GM19035 (cell line): ENCODE measurements around the gene YPEL3.
"Not testable (repeated sequence)": the region's sequence is repeated elsewhere in the genome, so short reads cannot be mapped to it uniquely, and the experiment has no call there.

Experiments used
- ATAC-seq: cut with Tn5 transposase; IDR thresholded peaks from one replicate; pipeline ENCODE4 v1.9.1; 2021; ENCODE audit not compliant: unreplicated experiment

Gene YPEL3

DNA sequence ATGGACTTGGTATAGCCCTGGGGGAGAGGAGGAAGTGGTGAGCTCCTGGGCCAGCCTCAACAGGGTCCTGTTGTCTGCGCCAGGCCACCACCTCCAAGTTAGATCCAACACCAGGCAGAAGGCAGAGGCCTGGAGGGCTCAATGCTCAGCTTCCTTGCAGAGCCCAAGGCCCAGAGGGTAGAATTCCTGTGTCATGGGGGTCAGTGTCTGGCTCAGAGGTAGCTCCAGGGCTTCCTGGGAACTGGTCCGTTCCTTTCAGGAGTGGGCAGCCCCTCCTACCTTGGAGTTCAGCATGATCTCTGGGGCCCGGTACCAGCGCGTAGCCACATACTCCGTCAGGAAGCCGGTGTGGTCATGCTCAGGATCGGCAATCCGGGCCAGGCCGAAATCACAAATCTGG, 21.8 kb upstream of the YPEL3 start:
- ATAC-seq, result no peak

DNA sequence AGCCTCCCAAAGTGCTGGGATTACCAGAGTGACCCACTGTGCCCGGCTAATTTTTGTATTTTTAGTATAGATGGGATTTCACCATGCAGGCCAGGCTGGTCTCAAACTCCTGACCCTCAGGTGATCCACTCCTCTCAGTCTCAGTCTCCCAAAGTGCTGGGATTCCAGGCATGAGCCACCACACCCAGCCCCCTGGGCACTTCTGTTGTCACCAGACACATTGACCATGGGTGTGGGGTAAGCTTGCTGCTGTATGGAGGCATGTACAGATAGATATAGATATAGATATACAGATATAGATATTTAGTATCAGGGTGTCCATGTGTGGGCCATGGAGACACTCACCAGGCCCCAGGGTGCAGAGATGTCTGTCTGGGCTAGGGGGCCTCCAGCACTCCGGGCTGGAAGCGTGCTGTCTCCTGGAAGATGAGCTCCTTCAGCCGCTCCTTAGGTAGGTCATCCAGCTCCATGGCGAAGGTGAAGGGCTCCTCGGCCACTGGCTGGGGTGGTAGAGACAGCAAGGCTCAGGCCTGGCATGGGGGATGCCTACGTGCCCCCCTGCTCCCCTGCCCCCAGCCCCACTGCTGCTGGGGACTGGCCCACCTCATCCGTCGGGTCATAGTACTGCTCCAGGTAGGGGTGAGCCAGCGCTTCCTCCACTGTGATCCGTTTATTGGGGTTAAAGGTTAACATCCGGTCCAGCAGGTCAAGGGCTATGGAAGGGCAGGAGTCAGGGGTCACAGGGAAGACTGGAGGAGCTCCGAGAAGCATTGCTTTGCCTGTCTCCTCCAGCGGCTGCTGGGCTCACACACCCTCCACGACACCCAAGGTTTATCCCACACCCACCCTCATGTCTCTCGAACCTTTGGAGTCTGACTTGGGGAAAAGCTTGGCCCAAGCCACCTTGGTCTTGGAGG, 20.5 kb upstream of the YPEL3 start:
- no peak for ATAC-seq

DNA sequence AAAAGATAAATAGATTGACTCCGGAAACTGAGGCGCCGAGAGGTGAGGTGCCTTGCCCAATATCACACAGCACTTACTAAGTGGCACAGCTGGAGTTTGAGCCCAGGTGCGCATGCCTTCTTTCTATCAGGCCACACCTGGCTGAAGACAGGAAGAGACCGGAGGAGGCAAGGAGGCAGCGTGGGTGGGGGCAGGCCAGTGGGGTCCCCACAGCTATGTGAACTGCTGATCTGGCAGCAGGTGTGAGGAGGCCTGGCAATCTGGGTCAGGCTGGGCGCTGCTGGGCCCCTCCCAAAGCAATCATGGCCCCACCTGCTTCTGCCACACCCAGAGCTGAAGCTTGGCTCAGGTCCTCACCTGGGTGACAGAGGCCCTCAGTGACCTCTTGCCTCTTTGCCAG, 19.2 kb upstream of the YPEL3 start:
- ATAC-seq, result no peak

DNA sequence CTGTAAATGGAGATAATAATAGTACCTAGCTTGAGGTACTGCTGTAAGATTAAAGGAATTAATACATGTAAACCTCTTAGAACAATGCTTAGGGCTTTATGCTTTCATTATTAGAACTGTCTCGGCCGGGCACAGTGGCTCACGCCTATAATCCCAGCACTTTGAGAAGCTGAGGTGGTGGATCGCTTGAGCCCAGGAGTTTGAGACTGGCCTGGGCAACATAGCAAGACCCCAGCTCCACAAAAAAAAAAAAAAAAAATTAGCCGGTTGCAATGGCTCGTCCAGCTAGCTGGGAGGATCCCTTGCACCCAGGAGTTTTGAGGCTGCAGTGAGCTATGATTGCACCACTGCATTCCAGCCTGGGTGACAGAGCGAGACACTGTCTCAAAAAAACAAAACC, 18.8 kb upstream of the YPEL3 start:
- ATAC-seq, result not testable (repeated sequence)

DNA sequence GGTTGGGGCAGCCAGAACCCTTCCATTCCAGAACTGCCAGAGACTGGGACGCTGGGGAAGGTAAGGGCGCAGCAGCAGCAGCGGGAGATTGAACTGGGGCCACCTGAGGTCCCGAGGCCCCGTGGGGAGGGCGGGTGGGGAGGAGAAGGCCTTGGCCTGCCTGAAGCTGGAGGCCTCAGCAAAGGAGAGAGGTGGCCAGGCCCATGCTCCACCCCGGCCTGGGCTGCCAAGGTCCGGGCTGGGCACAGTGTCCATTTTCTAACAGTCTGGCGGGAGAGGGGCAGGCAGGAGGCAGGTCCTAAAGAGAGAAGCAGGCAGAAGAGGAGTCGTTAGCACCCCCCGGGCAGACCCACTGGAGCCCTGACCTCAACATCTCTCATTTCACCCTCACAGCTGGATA, 18.4 kb upstream of the YPEL3 start:
- ATAC-seq, result no peak

DNA sequence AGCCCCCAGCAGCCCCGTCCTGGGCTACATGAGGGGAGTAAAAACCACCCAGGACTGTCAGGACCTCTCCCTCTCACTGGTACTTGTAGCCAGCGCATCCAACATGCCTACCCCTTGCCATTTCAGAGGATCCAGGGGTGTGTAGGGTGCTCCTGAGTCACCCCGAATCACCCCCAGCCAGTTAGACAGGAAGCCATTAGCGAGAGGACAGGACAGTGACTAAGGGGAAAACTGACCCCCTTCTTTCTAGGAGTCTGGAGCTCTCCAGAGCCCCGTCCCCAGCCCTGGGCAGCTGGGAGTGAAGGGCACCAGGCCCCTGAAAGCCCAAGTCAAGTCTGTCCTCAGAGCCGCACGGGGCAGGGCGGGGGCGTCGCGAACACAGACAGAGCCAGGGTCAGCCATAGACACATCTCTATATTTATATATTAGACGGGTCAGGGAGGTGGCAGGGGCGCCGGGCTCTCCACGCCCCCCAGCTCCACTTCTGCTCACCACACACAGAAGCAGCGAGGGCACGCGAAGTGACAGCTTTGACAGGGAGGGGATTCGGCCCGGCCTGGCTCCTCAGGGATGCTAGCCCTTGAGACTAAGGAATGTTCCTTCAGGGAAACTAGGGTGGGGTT, 17.8 kb upstream of the YPEL3 start:
- no peak for ATAC-seq

DNA sequence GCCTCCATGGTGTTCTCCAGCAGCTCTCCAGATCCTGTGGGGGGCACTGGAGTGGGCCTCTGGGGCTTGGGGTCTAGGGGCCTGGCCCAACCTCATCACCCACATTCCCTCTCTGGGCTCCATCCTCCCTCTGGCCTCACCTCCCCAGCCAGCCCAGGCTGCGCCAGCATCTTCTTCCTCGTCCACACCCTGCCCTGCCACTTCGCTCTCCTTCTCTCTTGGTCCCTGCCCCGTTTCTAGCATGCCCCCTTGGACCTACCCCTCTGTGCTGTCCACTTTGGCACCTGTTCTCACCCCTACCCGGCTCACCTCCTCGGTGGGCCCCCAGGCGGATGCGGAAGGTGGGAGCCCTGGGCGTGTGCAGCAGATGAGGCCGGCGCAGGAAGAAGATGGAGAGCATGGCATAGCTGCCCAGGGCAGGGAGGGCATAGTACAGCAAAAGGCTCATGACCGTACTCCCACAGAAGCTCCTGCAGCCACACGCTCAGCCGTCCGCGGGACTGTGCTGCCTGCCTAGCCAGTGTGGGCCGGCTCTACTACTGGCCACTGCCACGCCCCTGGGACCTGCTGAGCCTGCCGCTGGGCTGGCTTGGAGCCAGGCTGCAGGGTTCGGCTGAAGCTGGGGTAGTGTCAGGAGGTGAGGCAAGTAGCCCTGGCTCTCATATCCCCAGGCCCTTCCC, 17.2 kb upstream of the YPEL3 start, which contains the start of gene GDPD3:
TSS of gene GDPD3 (minus strand) at position 507 of the 680 bp plus-strand sequence. CDS start at position 448, 59 bp downstream.
- ATAC-seq, result no peak

DNA sequence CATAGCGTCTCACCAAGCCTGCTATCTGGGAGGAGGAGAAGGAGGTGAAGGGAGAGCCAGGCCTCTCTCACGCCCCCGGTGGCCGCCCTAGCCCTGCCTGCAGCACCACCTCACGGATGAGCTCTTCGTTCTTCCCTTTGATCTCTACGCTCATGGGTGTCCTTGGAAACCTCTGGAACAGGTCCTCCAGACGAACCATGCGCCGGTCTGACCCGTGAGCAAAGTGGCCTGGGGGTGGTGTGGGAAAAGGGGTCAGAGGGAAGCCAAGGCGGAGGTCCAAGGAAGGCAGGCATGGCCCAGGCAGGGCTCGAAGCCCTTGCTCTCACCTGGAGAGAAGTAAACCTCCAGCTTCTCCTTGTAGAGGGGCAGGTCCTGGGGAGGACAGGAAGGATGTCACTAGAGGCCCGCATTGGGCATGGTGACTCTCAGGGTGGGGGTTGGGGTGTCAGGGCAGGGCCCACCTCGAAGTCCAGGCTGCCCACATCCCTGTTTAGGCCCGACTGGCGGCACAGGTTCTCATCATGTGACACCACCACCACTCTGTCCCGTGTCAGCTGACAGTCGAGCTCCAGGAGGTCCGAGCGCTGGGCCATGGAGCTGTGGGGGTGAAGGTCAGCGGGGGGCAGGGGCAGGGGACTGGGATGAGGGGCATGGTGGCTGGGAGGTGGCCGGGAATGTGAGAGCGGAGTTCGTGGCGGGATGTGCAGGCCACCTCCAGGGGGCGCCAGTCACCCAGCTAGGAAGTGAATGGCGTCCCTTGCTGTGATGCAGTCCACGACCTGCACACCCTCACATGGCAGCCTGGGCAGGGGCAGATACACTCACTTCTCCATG, 16.4 kb upstream of the YPEL3 start:
- ATAC-seq, result no peak

DNA sequence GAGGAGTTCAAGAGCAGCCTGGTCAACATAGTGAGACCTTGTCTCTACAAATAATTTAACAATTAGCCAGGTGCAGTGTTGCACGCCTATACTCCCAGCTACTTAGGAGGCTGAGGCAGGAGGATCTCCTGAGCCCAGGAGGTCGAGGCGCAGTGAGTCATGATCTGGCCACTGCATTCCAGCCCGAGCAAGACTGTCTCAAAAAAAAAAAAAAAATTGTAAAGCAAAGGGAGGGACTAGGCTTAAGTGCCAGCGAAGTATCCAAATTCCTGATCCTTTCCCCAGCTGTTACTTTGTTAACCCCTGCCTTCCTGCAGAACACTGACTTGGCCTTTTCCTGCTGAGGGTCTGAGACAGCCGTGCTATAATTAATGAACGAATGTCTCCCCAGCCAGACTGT, 14.6 kb upstream of the YPEL3 start:
- no peak for ATAC-seq

DNA sequence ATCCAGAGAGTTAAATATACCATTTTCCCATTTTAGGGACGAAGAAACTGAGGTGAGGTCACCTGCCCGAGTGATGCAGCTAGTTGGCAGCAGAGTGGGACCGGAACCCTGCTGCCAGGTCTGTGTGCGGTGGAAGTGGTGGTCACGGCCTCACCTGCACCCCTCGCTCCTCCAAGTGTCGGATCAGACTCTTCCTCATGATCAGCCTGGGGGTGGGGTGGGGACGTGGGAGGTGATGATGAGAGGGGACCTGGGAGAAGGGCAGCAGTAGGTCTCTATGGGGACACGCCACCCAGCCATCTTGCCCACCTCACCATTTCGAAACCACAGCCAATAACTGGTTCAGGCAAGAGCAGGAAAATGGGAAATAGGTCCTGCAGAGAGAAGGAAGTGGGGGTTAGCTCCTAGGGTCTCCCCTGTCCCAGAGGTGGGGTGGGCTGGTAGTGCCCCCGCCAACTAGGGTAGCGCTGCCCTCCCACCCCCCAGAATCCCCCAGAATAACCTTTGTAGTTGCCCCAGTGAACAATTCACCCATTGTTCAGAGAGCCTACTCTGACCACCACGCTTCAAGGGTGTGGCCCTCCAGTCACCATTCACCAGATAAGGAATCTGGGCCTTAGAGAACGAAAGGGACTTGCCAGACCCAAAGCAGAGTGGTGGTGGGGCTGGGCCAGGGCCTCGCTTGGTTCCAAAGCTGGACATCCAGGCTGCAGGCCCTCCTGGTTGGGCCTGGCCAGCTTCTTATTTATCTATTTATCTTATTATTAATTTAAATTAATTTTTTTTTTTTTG, 12.2 kb upstream of the YPEL3 start:
- ATAC-seq, result no peak

DNA sequence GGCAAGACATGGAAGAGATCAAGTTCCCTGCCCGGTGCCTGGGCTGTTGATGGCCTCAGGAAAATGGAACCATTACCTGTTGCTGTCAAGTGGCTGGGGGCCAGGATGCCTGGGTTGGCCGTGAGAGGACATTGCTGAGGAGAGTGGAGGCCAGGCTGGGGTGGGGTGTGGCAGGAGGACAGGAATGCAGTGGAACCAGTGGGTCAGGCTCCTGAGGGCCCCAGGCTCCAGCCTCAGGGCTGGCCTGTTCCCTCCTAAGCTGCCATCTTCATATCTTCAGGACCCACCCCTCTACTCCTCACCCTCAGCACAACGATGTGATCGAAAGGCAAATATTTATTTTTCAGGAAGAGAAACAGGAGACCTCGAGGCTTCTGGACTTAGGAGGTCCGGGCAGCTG, 8.5 kb upstream of the YPEL3 start:
- ATAC-seq, result no peak

DNA sequence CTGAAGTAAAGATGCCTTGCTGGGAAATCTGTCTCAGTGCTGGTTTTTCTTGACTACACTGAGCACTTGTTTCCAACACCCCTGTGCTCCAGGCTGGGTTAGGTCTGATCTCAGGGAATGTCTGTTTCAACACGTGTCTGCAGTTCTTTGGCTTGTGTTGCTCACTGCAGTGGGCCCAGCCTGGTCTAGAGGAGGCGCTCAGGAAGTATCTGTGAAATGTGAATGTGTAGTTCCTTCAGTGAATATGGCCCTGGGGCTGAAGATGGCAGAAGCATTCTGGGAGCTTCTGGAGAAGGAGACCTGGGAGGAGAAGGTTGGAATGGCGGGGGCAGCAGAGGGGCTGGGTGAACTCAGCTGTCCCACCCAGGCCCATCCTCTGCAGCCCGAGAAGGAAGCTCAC, 8.1 kb upstream of the YPEL3 start:
- no peak for ATAC-seq

DNA sequence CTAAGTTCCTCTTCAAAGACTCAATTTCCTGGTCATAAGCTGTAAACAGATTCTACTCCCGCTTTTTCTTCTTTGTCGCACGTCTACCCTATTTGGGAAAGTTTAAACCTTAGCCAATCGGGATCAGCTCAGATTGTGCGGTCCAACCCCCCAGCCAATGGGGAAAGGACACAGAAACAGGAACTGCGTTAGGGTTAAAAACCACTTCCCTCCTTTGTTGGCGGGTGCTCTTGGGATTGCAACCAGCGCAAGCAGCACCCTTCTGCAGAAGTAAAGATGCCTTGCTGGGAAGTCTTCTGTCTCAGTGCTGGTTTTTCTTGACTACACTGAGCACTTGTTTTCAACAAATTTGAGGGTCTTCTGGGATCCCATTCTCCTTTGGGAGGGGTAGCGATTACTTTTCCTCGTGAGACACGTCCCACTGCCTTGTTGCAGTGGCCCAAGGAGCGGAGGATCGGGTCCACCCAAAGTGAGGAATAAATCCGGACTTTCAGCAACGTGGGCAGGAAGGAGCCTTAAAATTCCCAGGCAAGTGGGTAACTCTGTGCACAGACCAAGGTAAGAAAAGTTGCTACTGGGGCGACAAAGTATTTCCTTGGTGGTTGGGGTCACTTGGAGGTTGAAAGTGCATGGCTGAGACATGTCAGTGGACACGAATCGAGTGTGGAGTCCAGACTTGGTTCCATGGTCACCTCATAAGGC, 1.0 kb upstream of the YPEL3 start:
- ATAC-seq, result no peak

DNA sequence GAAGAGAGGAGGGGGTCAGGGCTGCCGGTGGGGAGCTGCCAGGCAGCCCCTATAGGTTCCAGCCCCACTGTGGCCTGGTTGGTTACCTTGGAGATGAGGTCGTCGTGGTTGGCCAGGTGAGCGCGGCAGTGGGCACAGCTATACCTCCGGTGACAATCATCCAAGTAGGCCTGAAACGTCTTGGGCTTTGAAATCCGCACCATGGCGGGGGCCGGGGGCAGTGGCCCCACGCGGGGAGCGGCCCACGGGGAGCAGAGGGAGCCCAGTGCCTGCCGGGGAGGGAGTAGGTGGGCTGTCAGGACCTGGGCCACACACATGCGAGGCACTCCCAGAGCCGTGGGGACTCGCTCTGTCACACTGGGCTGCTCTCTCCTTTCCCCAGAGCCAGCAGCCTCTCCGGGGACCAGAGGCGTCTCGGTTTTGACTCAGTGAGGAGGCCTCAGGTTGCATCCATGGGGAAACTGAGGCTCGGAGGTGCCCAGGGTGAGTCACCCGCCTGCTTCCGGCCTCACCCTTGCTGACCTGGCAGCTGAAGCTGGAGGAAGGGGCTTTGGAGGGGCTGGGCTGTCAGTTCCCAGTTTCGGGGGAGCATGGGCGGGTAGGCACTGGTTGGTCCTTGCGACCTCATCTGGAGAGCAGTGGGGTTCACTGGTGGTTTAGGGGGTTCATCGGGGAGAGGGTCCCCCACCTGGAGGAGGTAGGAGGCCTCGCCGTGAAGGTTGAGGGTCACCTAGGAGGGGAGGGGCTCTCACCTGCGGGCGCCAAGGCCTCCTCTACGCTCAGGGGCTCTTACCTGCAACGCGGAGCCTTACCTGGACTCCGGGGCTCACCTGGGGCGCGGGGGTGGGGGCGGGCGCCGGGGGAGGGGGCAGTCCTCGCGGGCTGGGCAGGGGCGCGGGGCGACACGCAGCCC, 591 bp downstream of the YPEL3 start:
- no peak for ATAC-seq

DNA sequence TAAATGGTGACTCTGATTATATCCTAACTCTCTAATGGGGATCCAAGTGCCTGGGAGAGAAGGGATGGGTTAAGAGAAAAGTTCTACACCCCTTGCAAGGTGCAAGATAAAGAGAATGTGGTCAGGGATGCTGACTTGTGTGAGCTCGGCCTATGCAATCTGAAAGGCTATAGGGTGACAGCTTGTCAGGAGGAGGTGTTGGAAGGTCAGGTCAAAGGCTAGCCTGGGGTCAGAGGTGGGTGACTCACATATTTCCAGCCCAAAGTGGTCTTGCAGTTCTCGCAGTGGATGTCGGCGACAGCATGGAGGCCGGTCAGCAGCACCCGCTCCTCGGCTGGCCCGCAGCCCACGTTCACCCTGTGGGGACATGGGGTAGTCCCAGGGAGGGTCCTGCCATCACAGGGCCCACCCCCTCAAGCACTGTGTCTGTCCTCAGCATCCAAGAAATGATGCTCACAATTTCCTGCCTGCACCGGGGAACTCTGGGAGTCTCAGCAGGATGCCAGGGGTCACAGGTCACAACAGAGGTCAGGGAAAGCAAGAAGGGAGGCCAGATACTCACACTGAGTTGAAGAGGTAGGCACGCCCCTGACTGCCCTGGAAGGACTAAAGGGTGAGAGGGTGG, 1.4 kb downstream of the YPEL3 start:
- ATAC-seq, result no peak

DNA sequence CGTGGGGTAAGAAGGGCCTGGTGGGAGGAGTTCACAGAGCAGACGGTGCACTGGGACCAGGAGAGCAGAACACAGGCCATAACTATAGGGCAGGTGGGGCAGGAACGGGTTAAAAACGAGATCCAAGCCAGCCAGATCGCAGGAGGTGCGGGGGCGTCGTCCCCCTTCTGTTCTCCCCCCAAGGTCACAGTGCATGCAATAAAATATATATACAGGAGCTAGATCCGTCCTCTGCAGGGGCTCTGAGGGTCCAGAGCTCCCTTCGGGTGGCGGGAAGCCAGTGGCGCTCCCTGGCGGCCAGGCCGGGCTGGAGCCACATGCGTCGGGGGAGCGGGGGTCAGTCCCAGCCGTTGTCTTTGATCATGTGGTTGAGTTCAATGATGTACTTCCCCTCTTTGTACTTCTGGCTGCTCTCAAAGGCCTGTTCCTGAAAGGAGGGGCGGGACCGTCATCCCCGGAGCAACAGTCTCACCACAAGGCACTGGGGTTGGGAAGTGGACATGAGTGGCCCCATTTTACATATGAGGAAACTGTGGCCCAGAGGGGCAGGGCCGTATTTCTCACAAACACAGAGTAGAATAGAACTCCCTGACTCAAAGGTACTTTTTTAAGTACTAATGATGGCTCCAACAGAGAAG, 3.5 kb downstream of the YPEL3 start:
- ATAC-seq, result peak; percentile 46
